Measurements from ENCODE around the gene DDX25. TPM values are rescaled to one million over a fixed set of nuclear protein-coding genes. Genes with fewer than 3 reads are reported as not detected.

The DDX25 gene
- total RNA-seq, 3 donors from 2014 or later = 0.05 to 0.54 TPM; not detected in 1

GRCh38 chr11:125950696-125951651 lies 46.7 kb downstream of the DDX25 start:
- DNase-seq (peak in 1 of 3 donors; percentile 35), ATAC-seq (peak; percentile 43)
- no peak for TF ChIP-seq CTCF (IDR thresholded peaks at IDR 0.05)
- intact Hi-C loops (cut with DNase I, micrococcal nuclease) = no loop called here
- no peaks in the 10 kb centered on the region for H3K9me3 ChIP-seq
- no peak overlapping the region for H3K4me3 ChIP-seq
- no peaks in the 10 kb centered on the region for H3K4me1 ChIP-seq (ENCODE audit: low read depth)
- H3K36me3 ChIP-seq (ENCODE audit: low read depth) = no peaks in the 10 kb centered on the region

DNA sequence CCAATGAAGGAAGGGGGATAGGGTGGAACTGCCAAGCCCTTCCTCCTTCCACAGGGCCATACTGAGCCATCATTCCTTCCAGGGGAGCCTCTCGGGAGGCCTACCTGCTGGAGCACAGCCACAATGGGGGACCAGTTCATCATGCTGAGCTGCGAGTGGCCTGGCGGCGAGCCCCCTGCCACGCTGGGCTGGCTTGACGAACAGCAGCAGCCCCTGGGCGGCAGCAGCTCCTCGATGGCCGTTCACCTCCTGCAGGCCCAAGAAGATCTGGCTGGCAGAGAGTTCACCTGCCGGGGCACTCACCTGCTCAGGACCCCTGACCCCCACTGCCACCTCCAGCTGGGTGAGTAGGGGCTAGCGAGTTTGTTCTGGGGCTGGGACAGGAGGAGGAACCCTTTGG lies 47.4 kb downstream of the DDX25 start:
- intact Hi-C loops (cut with DNase I, micrococcal nuclease) = no loop called here
- ATAC-seq = no peak
- no peaks in the 10 kb centered on the region for H3K4me1 ChIP-seq (ENCODE audit: low read depth)

DNA sequence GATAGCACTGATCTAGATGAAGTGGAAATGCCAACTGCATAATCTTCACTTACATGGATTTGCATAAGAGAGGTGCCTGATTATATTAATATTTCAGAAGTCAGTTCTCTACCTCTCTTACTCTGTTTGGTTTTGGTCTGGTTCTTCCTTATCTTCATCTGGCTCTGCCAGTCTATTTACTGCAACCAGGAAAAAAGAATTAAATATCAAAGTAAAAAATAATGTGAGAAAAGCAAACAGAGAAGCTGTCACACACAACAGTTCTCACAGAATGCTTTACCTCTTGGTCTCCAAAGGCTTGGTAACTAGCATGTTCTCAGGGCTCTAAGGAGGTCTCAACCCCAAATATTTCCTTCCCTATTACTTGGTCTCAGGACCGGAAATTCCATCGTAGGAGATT lies 48.3 kb downstream of the DDX25 start:
- TF ChIP-seq CTCF (IDR thresholded peaks at IDR 0.05) = no peak
- no peaks in the 10 kb centered on the region for H3K4me1 ChIP-seq (ENCODE audit: low read depth)
- DNase-seq (no peak), ATAC-seq (no peak)
- H3K9me3 ChIP-seq = no peaks in the 10 kb centered on the region
- H3K36me3 ChIP-seq (ENCODE audit: low read depth) = no peaks in the 10 kb centered on the region
- H3K4me3 ChIP-seq = no peak overlapping the region
- intact Hi-C loops (cut with DNase I, micrococcal nuclease) = no loop called here

More for the DNA sequence above, 47.4 kb downstream of the DDX25 start:
- Histone ChIP-seq H3K36me3 (ENCODE audit: low read depth) (no peaks in the 10 kb centered on the region), H3K9me3 (no peaks in the 10 kb centered on the region), H3K4me3 (no peak overlapping the region)
- TF ChIP-seq CTCF (IDR thresholded peaks at IDR 0.05) = no peak
- no peak for DNase-seq

- intact Hi-C loops (cut with DNase I, micrococcal nuclease) = no loop called here
- H3K4me1 ChIP-seq (ENCODE audit: low read depth) = no peaks in the 10 kb centered on the region
- ATAC-seq (peak; percentile 75), DNase-seq (peak in 2 of 3 donors; percentile 37 to 55)
- TF ChIP-seq CTCF (IDR thresholded peaks at IDR 0.05) = no peak
- H3K36me3 ChIP-seq (ENCODE audit: low read depth) = no peaks in the 10 kb centered on the region
- no peak overlapping the region for H3K4me3 ChIP-seq
- H3K9me3 ChIP-seq = no peaks in the 10 kb centered on the region
These were observed 48.7 kb downstream of the DDX25 start for GRCh38 chr11:125952973-125953372.

GRCh38 chr11:125953401-125953935 lies 49.2 kb downstream of the DDX25 start:
- ATAC-seq (no peak), DNase-seq (no peak)
- Histone ChIP-seq H3K9me3 (no peaks in the 10 kb centered on the region), H3K36me3 (ENCODE audit: low read depth) (no peaks in the 10 kb centered on the region), H3K4me3 (no peak overlapping the region), H3K4me1 (ENCODE audit: low read depth) (no peaks in the 10 kb centered on the region)
- TF ChIP-seq CTCF (IDR thresholded peaks at IDR 0.05) = no peak
- intact Hi-C loops (cut with DNase I, micrococcal nuclease) = no loop called here

Data from mucosa of descending colon (tissue), 3 donors.